ENCODE measurements around the gene RAPGEF2. TPM values are rescaled to one million over a fixed set of nuclear protein-coding genes. Genes with fewer than 3 reads are reported as not detected.

RAPGEF2 gene
- total RNA-seq, 1 experiment from 2014 or later: 29.8 TPM

- no peak for DNase-seq
- Histone ChIP-seq H4K20me1 (ENCODE audit: insufficient read depth) (no peaks in the 10 kb centered on the region), H3K9me2 (ENCODE audit: insufficient read depth) (no peaks in the 10 kb centered on the region), H3K9me3 (ENCODE audit: insufficient read depth, low read depth) (no peaks in the 10 kb centered on the region), H3K79me2 (ENCODE audit: low read depth) (no peaks in the 10 kb centered on the region), H3K4me1 (replicated peaks; ENCODE audit: insufficient read depth) (peaks cover 21% of the 10 kb centered on the region), H3K36me3 (ENCODE audit: low read depth) (no peaks in the 10 kb centered on the region), H3K27me3 (ENCODE audit: insufficient read depth, low read depth) (no peaks in the 10 kb centered on the region), H3F3A (ENCODE audit: insufficient read depth, low read depth) (no peaks in the 10 kb centered on the region), H3K27ac (no peak overlapping the region), H3K4me2 (no peak overlapping the region), H3K4me3 (no peak overlapping the region), H2AFZ (no peak overlapping the region)
- intact Hi-C loops (cut with micrococcal nuclease; ENCODE audit: unreplicated experiment): no loop called here
- BruUV-seq (replicated peaks): no TSS peak
- POLR2A ChIA-PET (ENCODE audit: unreplicated experiment): no interaction called here
- CTCF ChIA-PET: no interaction called here
- TF ChIP-seq, protein P1, sequence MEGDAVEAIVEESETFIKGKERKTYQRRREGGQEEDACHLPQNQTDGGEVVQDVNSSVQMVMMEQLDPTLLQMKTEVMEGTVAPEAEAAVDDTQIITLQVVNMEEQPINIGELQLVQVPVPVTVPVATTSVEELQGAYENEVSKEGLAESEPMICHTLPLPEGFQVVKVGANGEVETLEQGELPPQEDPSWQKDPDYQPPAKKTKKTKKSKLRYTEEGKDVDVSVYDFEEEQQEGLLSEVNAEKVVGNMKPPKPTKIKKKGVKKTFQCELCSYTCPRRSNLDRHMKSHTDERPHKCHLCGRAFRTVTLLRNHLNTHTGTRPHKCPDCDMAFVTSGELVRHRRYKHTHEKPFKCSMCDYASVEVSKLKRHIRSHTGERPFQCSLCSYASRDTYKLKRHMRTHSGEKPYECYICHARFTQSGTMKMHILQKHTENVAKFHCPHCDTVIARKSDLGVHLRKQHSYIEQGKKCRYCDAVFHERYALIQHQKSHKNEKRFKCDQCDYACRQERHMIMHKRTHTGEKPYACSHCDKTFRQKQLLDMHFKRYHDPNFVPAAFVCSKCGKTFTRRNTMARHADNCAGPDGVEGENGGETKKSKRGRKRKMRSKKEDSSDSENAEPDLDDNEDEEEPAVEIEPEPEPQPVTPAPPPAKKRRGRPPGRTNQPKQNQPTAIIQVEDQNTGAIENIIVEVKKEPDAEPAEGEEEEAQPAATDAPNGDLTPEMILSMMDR (conservative IDR thresholded peaks at IDR 0.05): no peak
- no peak for TF ChIP-seq EZH2 (IDR thresholded peaks at IDR 0.05; ENCODE audit: low read depth)
These were observed 194.2 kb downstream of the RAPGEF2 start for GRCh38 chr4:159297091-159297490.

- TF ChIP-seq, protein P1 (conservative IDR thresholded peaks at IDR 0.05): no peak
- TF ChIP-seq EZH2 (IDR thresholded peaks at IDR 0.05; ENCODE audit: low read depth): no peak
- no peaks in the 10 kb centered on the region for H3K36me3 ChIP-seq (ENCODE audit: low read depth)
- H3K79me2 ChIP-seq (ENCODE audit: low read depth): no peaks in the 10 kb centered on the region
- H4K20me1 ChIP-seq (ENCODE audit: insufficient read depth): no peaks in the 10 kb centered on the region
- H3F3A ChIP-seq (ENCODE audit: insufficient read depth, low read depth): no peaks in the 10 kb centered on the region
- no peak overlapping the region for H2AFZ ChIP-seq
- intact Hi-C loops (cut with micrococcal nuclease; ENCODE audit: unreplicated experiment): no loop called here
- CTCF ChIA-PET: no interaction called here
- no peak overlapping the region for H3K4me2 ChIP-seq
- POLR2A ChIA-PET (ENCODE audit: unreplicated experiment): no interaction called here
- no peaks in the 10 kb centered on the region for H3K9me3 ChIP-seq (ENCODE audit: insufficient read depth, low read depth)
- H3K9me2 ChIP-seq (ENCODE audit: insufficient read depth): no peaks in the 10 kb centered on the region
- H3K4me1 ChIP-seq (replicated peaks; ENCODE audit: insufficient read depth): peaks cover 16% of the 10 kb centered on the region
- H3K27ac ChIP-seq: no peak overlapping the region
- DNase-seq: no peak
- no TSS peak for BruUV-seq (replicated peaks)
- no peak overlapping the region for H3K4me3 ChIP-seq
- no peaks in the 10 kb centered on the region for H3K27me3 ChIP-seq (ENCODE audit: insufficient read depth, low read depth)
These were observed 195.6 kb downstream of the RAPGEF2 start for GRCh38 chr4:159298502-159298901.

GRCh38 chr4:159303435-159303834 lies 200.6 kb downstream of the RAPGEF2 start:
- no peak for DNase-seq
- intact Hi-C loops (cut with micrococcal nuclease; ENCODE audit: unreplicated experiment): no loop called here
- H3K79me2 ChIP-seq (ENCODE audit: low read depth): no peaks in the 10 kb centered on the region
- ChIA-PET POLR2A (ENCODE audit: unreplicated experiment) (interaction anchor here (0.7 kb wide), 1 partner anchor 633 kb away, joined by 4 read pairs; no protein-coding TSS in a partner anchor), CTCF (interaction anchor here (1.0 kb wide), 1 partner anchor 9 kb away, joined by 3 read pairs; no protein-coding TSS in a partner anchor)
- H3K27ac ChIP-seq: no peak overlapping the region
- H3K4me3 ChIP-seq: no peak overlapping the region
- H3K4me2 ChIP-seq: no peak overlapping the region
- TF ChIP-seq EZH2 (IDR thresholded peaks at IDR 0.05; ENCODE audit: low read depth): no peak
- TF ChIP-seq, protein P1 (conservative IDR thresholded peaks at IDR 0.05): no peak
- 0 out of 2 replicates have a peak, but pooled peaks cover 3% of the 10 kb centered on the region for H4K20me1 ChIP-seq (ENCODE audit: insufficient read depth)
- H2AFZ ChIP-seq: no peak overlapping the region
- no peaks in the 10 kb centered on the region for H3K36me3 ChIP-seq (ENCODE audit: low read depth)
- H3K27me3 ChIP-seq (ENCODE audit: insufficient read depth, low read depth): no peaks in the 10 kb centered on the region
- no TSS peak for BruUV-seq (replicated peaks)
- no peaks in the 10 kb centered on the region for H3K9me2 ChIP-seq (ENCODE audit: insufficient read depth)
- H3K9me3 ChIP-seq (ENCODE audit: insufficient read depth, low read depth): no peaks in the 10 kb centered on the region
- no peaks in the 10 kb centered on the region for H3F3A ChIP-seq (ENCODE audit: insufficient read depth, low read depth)
- no peaks in the 10 kb centered on the region for H3K4me1 ChIP-seq (replicated peaks; ENCODE audit: insufficient read depth)

All from PC-9 (cell line).